HG03460 (cell line): Measurements from ENCODE around the gene CCK.

ENCODE experiments used
- ATAC-seq: cut with Tn5 transposase; IDR thresholded peaks from one replicate; pipeline ENCODE4 v1.9.1; 2021; ENCODE audit not compliant: unreplicated experiment

Gene CCK

DNA sequence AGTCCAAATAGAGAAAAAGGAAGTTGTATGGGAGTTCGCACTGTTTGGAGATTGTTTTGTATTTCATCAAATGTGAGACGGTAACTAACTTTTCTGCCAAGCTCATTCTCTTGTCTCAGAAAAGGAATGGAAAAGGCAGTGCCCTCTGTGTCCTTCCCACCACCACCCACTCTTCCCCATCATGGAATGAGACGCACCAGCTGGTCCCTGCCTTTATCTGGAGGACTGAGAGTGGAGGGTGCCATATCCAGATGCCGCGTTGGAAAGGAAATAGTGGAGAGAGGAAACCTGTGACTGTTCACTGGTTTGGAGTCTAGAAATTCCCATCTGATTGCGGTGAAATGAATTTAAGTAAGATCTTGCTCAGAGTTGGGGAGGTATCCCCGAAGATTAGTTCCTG is 3.7 kb upstream of the CCK start:
- ATAC-seq = no peak

DNA sequence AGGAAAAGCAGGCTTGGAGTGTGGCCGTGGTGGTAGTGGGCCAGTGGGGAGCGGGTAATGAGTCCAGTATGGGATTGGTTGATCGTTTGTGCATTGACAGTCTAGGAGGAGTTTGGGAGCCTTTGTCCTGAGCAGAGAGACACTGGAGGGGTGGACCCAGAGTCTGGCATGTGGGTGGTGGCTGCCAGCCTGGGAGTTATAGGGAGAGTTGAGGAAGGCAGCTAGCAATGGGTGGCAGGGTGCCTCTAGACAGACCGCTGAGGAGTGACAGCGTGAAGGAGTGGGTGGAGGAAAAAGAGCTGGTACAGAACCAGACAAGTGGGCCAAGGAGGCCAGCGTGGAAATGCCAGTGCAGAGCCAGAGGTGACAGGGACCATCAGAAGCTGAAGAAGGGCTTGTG is 1.9 kb upstream of the CCK start:
- ATAC-seq = no peak

DNA sequence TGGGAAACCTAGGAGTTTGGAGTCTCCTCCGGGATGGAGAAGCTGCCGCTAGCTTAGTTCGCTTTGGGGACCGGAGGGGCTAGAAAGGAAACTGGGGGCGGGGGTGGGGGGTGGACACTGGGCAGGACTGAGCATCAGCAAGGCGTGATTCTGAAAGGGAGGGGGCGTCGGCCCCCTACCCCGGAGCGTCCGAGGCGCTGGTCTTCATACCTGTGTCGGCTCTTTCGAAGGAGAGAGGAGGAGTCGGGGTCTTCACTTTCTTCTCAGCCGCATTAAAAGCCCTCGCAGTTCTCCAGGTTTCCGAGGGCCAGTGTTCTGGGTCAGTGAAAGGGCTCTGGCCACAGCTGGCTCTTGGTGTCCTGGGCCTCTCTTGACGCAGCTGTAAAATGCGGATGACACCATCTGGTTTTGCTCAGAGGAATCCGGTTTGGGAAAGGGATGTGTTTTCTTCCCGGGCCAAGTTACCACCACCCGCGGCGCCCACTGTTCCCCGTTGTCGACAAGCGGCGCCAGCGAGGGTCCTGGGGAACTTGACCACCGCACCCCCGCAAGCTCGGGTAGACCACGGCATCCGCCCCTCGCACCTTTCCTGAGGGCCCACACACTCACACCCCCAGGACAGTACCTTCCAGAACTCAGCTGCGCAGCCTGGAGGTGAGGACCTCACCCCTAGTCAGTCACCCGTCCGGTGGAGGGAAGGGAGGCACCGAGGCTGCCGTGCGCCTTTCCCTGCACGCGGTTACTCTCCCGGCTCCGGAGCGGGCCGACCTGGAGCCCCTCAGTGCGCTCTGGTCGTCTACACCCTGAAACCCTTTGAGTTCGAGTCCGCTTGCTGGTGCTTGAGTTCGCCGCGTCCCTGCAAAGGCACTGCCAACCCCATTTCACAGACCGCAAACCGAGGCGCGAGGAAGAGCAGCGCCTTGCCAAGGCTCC is 660 bp downstream of the CCK start:
- no peak for ATAC-seq

DNA sequence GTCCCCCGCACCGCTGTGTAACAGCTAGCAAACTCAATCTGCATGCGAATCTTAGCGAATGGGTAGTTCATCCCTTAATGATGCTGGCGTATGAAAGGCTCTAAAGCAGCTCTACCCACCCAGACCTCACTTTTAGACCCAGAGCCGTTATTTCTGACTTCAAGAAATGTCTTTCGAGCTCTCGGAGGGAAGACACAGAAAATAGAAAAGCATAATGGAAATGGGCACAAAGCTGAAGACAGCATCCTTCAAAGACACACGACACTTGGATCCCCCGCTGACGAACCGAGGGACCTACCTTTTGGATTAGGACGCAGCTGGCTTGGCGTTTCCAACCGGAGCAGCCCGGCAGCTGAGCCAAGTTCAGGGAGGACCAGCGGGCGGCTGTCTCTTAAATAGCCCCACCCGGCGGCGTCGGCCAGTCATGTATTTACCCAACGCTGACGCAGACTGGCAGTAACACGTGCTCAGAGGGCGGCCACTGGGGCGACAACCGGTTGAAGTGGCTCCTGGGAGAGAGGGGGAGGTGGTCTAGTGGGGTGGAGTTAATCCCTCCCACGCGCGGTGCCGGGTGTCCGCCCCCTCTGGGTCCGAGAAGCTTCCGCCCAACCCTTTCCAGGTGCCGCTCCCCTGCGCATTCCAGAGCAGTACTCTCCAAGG is 1.5 kb downstream of the CCK start:
- ATAC-seq = no peak

DNA sequence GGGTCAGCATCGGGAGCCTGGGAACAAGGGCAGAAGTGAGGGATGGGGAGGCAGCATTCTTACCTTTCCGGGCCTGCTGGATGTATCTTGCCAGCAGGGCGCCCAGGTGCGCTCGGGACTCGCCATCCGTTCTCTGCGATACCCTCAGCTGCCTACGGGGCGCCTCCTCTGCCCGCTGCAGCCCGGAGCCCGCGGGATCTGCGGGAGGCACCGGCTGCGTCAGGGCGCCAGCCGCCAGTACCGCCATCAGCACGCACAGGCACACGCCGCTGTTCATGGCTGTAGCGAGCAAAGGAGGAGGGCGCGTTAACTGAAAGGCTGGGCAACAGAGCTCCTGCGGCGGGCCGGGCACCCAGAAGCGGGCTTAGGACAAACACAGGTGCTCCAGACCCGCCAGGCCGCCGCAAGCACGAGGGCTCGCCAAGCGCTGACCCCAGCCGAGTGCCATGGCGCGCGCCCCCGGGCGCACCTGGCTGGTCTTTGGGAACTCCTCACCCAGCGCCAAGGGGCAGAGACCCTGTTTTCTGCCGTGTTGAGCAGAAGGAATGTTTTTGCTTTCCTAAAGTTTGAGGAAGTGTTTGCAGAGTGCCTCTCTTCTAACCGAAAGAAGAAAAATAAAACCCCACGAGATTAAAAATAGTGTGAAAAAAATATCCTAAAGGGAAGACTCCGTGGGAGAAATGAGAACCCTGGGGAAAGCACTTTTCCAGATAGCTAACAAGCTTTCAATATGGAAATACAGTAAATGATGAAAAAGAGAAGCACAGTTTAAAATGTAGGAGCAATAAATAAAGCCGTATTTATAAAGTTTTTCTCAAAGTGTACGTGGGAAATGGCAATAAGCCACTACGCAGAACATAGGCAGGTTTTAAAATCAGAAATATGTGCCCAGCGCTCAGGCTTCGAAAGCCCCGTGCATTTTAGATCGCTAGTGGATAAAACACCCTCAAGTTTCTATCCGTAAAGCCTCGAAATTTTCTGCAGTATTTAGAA is 2.3 kb downstream of the CCK start:
- no peak for ATAC-seq

DNA sequence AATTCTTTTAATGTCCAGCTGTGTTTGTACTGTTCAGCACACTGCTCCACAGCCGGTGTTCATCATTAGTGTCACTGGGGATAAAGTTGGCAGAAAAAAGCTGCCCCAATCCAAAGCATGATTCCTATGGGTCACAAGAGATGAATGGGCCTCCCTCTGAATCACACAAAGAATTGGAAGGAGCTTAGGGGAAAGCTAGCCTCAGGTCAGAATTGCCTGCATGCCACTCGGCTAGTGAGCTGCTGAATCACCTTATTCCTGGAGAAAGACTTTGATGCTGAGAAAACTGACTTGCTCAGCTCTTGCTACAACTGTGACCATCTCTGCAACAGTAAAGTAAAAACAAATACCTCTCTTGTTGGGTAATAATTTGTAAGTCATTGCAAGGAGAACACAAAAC is 3.5 kb downstream of the CCK start:
- no peak for ATAC-seq

DNA sequence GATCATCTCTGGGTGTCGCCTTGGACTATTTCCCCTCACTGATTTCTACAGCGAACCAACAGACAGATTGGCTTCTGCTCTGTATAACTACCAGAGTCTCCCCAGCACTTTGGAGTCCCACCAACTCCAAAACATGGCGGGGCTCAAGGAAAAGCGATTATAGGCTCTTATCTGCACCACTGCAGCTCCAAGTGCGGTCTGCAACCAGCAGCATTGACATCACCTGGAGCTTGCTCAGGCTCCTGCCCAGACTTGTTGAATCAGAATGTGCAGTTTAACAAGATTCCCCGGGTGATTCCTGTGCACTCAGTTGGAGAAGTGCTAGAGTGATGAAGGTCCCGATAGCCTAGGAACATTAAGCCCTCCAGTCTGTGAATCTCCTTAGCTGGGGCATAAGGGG is 9.0 kb downstream of the CCK start:
- no peak for ATAC-seq

DNA sequence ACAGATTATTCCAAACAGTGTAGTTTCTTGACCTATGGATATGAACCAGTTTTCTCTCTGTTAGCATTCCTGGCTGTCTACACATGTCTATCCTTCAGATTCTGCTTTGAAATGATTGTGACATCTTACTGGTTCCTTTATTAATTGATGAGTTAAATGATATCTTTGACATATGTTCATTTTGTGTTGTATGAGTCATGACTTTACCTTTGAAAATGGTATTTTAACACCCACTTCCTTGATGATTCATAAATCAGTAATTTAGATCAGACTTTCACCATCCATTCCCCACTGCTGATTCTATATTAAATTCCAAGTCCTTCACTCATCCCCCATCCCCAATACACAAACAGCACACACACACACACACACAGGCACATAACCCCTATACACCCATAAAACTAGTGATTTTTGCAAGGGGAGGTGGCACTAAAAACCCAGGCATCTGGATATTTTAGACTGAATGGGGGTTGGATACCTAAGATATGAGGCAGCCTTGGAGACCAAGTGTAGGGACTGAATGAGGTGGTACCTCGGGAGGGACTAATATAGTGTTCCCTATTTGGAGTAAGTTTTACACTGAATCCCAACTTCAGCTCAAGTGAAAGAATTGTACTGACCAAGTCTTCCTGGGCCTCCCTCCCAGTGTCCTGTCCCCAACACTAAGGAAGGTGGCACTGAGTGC is 9.7 kb downstream of the CCK start:
- no peak for ATAC-seq

DNA sequence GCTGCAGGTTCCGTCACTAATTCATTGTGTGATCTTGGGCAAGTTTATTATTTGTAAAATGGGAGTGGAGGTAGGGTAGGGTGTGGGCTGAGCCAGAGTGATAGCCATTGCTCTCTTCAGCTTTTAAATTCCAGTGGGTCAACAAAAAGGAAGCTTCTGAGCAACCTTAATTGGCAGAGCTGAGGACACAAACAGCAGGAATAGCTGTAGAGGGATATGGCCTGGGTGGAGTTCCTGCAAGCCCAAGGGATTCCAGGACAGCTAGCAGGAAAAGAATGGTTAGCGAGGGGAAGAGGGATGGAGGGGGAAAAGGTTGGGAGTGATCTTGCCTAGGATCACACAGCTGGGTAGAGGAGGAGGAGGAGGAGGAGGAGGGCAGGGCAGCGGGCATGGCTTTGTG is 11.4 kb downstream of the CCK start:
- ATAC-seq = no peak

DNA sequence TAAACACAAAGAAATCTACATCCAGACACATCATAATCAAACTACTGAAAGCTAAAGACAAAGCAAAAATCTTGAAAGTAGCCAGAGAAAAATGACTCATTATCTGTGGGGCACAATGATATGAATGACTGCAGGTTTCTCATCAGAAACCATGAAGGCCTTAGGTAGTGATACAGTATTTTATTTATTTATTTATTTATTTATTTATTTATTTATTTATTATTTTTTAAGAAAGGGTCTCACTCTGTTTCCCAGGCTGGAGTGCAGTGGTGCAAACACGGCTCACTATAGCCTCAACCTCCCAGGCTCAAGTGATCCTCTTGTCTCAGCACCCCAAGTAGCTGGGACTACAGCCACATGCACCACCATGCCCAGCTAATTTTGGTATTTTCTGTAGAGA is 15.2 kb downstream of the CCK start:
- ATAC-seq = no peak

DNA sequence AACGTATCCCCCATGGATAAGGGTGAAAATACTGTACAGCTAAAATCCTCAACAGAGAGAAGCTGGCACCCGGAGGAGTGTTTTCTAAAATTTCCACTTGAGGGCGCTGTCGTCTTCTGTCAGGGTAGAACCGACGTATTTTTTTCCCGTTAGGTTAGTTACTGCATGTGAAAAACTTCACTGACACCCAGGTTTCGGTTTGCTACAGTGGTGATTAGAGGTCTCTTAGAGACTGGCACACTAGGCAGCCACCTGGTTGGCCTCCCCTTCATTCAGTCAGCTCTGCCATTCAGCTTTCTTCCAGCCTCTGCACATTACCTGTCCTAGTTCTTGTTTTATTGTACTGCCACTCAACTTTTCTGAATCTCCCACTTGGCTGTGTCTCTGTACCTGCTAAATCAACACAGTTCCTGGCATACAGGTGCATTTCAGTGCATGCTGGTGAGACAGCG is 18.4 kb downstream of the CCK start:
- no peak for ATAC-seq

DNA sequence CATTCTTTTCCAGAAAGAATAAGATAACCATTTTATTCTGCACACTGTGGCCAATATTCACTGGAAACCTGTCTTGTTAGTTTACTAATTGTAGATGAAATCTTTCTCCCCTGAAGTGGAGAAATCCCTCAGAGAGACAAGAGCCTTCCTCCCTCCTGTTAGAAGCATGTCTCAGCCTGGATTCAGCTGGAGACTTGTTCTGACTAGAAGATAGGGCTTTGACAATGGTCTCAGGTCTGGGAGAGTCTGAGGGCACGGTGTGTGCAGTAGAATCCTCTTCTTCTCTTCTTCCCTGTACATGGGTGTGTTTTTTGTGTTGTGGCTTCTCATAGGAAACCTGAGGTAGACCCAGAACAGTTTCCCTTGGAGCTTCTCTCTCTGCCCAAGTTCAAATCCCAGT is 19.9 kb downstream of the CCK start:
- ATAC-seq = no peak

DNA sequence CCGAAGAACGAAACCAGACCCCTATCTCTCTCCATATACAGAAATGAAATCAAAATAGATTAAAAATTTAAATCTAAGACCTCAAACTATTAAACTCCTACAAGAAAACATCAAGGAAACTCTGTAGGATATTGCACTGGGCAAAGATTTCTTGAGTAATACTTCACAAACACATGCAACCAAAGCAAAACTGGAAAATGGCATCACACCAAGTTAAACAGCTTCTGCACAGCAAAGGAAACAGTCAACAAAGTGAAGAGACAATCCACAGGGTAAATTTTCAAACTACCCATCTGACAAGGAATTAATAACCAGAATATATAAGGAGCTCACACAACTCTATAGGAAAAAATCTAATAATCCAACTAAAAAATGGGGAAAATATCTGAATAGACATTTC is 29.4 kb downstream of the CCK start:
- no peak for ATAC-seq

DNA sequence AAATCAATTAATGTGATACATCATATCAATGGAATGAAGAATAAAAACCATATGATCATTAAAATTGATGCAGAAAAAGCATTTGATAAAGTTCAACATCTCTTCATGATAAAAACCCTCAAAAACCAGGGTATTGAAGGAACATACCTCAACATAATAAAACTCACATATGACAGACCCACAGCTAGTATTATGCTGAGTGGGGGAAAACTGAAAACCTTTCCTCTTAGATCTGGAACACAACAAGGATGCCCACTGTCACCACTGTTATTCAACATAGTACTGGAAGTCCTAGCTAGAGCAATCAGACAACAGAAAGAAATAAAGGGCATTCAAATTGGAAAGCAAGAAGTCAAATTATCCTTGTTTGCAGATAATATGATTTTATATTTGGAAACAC is 30.5 kb downstream of the CCK start:
- ATAC-seq = no peak

DNA sequence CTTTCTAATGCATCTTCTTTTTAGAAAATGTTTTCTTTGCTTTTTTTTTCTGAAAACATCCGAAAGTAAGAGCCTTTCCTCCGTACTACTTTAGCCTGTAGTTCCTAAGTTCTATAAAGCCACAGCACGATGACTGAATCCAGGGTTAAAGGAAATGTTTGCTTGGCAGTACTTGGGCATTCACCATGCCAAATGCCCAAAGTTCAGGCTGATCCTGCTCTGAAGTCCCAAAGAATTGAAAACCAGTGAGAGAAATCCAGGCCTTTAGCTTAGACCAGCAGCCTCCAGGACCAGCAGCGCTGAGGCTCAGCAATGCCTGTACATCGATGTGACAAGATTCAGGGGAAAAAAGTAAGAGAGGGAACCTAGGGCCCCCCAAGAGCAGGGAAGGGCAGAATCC is 35.1 kb downstream of the CCK start:
- ATAC-seq = no peak

DNA sequence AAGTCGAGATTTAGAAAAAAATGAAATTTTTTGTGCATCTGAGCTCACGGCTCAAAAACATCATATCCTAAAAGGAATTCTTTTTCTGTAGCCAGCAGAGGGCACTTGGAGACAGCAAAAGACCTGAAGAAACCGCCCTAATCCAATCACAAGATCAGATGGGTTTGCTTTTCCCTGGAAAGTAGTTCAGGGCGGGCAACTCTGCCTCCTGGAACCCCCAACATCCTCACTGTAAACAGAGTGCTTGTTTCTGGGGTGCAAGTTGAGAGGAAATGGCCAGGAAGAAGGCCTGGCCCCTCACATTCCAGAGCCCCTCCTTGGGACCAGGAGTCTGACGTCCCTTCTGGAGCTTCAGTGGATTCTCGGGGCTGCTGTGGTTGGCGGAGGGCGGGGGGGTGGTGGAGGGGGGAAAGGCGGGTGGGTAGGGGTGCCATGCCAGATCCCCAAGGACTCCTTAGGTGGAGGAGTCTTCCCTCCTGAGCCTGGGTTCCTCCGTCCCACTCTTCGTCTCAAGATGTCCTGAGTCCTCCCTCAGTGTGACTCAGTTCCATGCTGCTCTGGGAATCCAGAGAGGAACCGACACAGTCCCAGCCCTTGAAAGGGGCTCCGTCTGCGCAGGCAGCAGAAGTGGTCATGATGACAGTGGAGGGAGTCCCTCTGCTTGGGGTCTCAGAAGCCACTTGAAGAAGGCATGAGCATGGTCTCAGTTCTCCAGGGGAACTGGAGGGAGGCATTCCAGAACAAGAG is 35.9 kb downstream of the CCK start:
- ATAC-seq = no peak

DNA sequence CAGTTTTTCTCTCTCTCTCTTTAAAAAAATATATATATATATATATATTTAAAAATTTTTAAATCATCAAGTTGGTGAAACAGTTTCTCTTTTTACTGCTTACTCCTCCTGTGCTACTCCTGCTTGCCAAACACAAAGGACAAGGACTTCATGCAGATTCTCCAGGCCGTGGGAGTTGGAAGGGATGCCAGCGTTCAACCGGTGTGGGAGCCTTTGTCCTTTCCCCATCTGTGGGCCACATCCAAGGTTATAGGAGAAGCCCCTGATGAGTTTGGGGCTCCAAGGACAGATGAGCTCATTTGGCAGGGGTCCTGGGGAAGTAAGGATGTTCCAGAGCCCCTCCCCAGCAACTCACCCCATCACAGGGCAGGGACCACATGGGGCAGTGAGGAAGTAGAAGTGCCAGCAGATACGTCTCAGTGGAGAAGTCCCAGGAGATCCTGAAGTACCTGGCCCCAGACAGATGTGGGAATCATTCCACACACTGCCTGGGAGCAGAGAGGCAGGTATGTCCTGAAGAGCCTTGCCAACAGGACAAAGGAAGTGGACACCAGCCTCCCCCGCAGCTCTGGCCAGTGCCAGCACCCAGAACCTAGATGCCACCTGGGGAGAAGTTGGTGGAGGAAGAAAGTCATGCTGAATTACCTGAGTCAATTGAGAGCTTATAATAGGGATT is 36.6 kb downstream of the CCK start:
- no peak for ATAC-seq

DNA sequence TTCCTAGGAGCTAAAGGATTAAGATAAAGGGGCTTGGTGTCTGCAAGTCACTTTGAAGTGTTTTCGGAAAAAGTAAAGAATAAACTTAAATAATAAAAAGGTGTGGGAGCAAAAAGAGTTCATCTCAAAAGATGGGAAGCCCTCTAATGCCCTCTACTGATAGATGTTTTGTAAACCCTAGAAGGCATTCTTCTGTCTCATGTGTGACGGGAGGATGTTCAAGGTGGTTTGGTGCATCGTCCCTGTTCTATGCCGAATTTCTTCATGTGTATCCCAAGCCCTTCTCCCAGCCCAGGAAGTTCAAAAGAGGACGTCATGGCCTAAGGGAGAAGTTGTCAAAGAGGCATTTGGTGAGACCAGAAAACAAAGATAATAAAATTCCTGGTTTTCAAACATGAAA is 37.2 kb downstream of the CCK start:
- no peak for ATAC-seq
